Mesendoderm (in vitro differentiated cells): ENCODE measurements around the gene TEX44.
"Not testable (repeated sequence)": the region's sequence is repeated elsewhere in the genome, so short reads cannot be mapped to it uniquely, and the experiment has no call there.

Source experiments
- DNase-seq: peaks from one replicate; pipeline ENCODE4 v3.0.0; 2013
- H2AK5ac ChIP-seq: 2 replicates; pipeline ENCODE4 v1.6.1; 2013; ENCODE audit warnings: low read length, inconsistent platforms
- H2BK120ac ChIP-seq: 2 replicates; pipeline ENCODE4 v1.6.1; 2013; ENCODE audit warnings: low read depth, mild to moderate bottlenecking, low read length, moderate library complexity, mixed read lengths
- H2BK15ac ChIP-seq: replicated peaks from 2 replicates; pipeline ENCODE4 v1.6.1; 2013; ENCODE audit warnings: low read depth, mild to moderate bottlenecking, moderate library complexity
- H2BK5ac ChIP-seq: 2 replicates; pipeline ENCODE4 v1.6.1; 2013; ENCODE audit warnings: low read length, inconsistent platforms
- H3K18ac ChIP-seq: 2 replicates; pipeline ENCODE4 v1.6.1; 2013; ENCODE audit warnings: mild to moderate bottlenecking, low read length, mixed read lengths
- H3K23ac ChIP-seq: one replicate; pipeline ENCODE4 v1.6.1; 2013; ENCODE audit warnings: low read length
- H3K27ac ChIP-seq: 2 replicates; pipeline ENCODE4 v1.5.1; 2013; ENCODE audit warnings: low read depth, mild to moderate bottlenecking, inconsistent platforms, low read length, moderate library complexity
- H3K27me3 ChIP-seq: 2 replicates; pipeline ENCODE4 v1.6.1; 2013; ENCODE audit warnings: low read length, control low read depth, mild to moderate bottlenecking, inconsistent platforms; ENCODE audit not compliant: insufficient read depth, poor library complexity
- H3K36me3 ChIP-seq: 2 replicates; pipeline ENCODE4 v1.6.1; 2013; ENCODE audit warnings: low read length, inconsistent platforms; ENCODE audit not compliant: control insufficient read depth, insufficient read depth
- H3K4ac ChIP-seq: one replicate; pipeline ENCODE4 v1.6.1; 2013; ENCODE audit warnings: low read depth, mild to moderate bottlenecking, low read length, moderate library complexity
- H3K4me1 ChIP-seq: 2 replicates; pipeline ENCODE4 v1.6.1; 2013; ENCODE audit warnings: low read depth, low read length, inconsistent platforms; ENCODE audit not compliant: control insufficient read depth
- H3K4me2 ChIP-seq: 2 replicates; pipeline ENCODE4 v1.6.1; 2013; ENCODE audit warnings: low read length
- H3K4me3 ChIP-seq: 2 replicates; pipeline ENCODE4 v1.5.1; 2013; ENCODE audit warnings: mild to moderate bottlenecking, low read length
- H3K56ac ChIP-seq: one replicate; pipeline ENCODE4 v1.6.1; 2013; ENCODE audit warnings: low read length
- H3K79me1 ChIP-seq: 2 replicates; pipeline ENCODE4 v1.6.1; 2013; ENCODE audit warnings: low read length, inconsistent platforms
- H3K79me2 ChIP-seq: 2 replicates; pipeline ENCODE4 v1.6.1; 2013; ENCODE audit warnings: mild to moderate bottlenecking, low read length; ENCODE audit not compliant: control insufficient read depth, insufficient read depth
- H3K9ac ChIP-seq: 2 replicates; pipeline ENCODE4 v1.6.1; 2013; ENCODE audit warnings: low read length, inconsistent platforms
- H4K5ac ChIP-seq: one replicate; pipeline ENCODE4 v1.6.1; 2013; ENCODE audit warnings: low read length
- H4K8ac ChIP-seq: one replicate; pipeline ENCODE4 v1.6.1; 2013; ENCODE audit warnings: low read depth, mild to moderate bottlenecking, control low read depth, low read length, moderate library complexity
- WGBS: extraction: QIAGEN DNeasy Blood & Tissue Kit; methylation state at CpG from one replicate; pipeline ENCODE4 v1.1.7; 2013; ENCODE audit warnings: low lambda C conversion rate, missing lambda C conversion rate; ENCODE audit not compliant: insufficient coverage; ENCODE audit errors: extremely low coverage; 5-methylcytosine and 5-hydroxymethylcytosine counted together

Gene TEX44

GRCh38 chr2:231549446-231550239, 43.0 kb upstream of the TEX44 start:
- Histone ChIP-seq H3K4ac (no peak overlapping the region), H3K27ac (no peak overlapping the region), H3K23ac (no peak overlapping the region), H3K56ac (no peak overlapping the region), H2BK5ac (no peak overlapping the region), H4K5ac (no peak overlapping the region), H3K4me2 (no peak overlapping the region), H2AK5ac (no peak overlapping the region), H3K79me1 (no peaks in the 10 kb centered on the region), H4K8ac (no peak overlapping the region), H3K4me3 (no peak overlapping the region), H3K9ac (no peak overlapping the region), H3K27me3 (no peaks in the 10 kb centered on the region), H2BK120ac (no peak overlapping the region), H3K36me3 (no peaks in the 10 kb centered on the region), H2BK15ac (no peak overlapping the region), H3K4me1 (no peaks in the 10 kb centered on the region), H3K79me2 (no peaks in the 10 kb centered on the region), H3K18ac (no peak overlapping the region)
- no peak for DNase-seq
- no CpG with 5 or more reads among the region's 13 CpGs for WGBS

GRCh38 chr2:231552752-231553151, 39.9 kb upstream of the TEX44 start:
- H3K4me1 ChIP-seq = no peaks in the 10 kb centered on the region
- H3K4me3 ChIP-seq = no peak overlapping the region
- no peak overlapping the region for H2BK120ac ChIP-seq
- H3K27ac ChIP-seq = no peak overlapping the region
- no peak overlapping the region for H3K23ac ChIP-seq
- H3K36me3 ChIP-seq = no peaks in the 10 kb centered on the region
- H3K56ac ChIP-seq = no peak overlapping the region
- no peak overlapping the region for H4K8ac ChIP-seq
- no peak overlapping the region for H2AK5ac ChIP-seq
- H3K18ac ChIP-seq = no peak overlapping the region
- no peaks in the 10 kb centered on the region for H3K27me3 ChIP-seq
- H3K4me2 ChIP-seq = no peak overlapping the region
- no peak overlapping the region for H3K4ac ChIP-seq
- no peaks in the 10 kb centered on the region for H3K79me2 ChIP-seq
- no peak overlapping the region for H2BK5ac ChIP-seq
- no peak overlapping the region for H4K5ac ChIP-seq
- no peak overlapping the region for H3K9ac ChIP-seq
- no peak for DNase-seq
- no peaks in the 10 kb centered on the region for H3K79me1 ChIP-seq
- H2BK15ac ChIP-seq = no peak overlapping the region

- H2BK120ac ChIP-seq = no peak overlapping the region
- H3K56ac ChIP-seq = no peak overlapping the region
- no peak overlapping the region for H3K18ac ChIP-seq
- H3K36me3 ChIP-seq = no peaks in the 10 kb centered on the region
- no peak overlapping the region for H2AK5ac ChIP-seq
- no peaks in the 10 kb centered on the region for H3K79me1 ChIP-seq
- H3K9ac ChIP-seq = no peak overlapping the region
- H3K4me3 ChIP-seq = no peak overlapping the region
- no peak for DNase-seq
- H2BK15ac ChIP-seq = no peak overlapping the region
- H4K5ac ChIP-seq = no peak overlapping the region
- no peak overlapping the region for H3K4me2 ChIP-seq
- H3K27ac ChIP-seq = no peak overlapping the region
- no peak overlapping the region for H3K23ac ChIP-seq
- no peaks in the 10 kb centered on the region for H3K4me1 ChIP-seq
- no peak overlapping the region for H2BK5ac ChIP-seq
- no peaks in the 10 kb centered on the region for H3K79me2 ChIP-seq
- no peak overlapping the region for H4K8ac ChIP-seq
- H3K4ac ChIP-seq = no peak overlapping the region
- H3K27me3 ChIP-seq = no peaks in the 10 kb centered on the region
- no CpG with 5 or more reads among the region's 8 CpGs for WGBS
These were observed 38.3 kb upstream of the TEX44 start for GRCh38 chr2:231554327-231554726.

GRCh38 chr2:231554748-231555545, 37.7 kb upstream of the TEX44 start:
- H3K9ac ChIP-seq = no peak overlapping the region
- no CpG with 5 or more reads among the region's 14 CpGs for WGBS
- no peak overlapping the region for H4K8ac ChIP-seq

GRCh38 chr2:231556496-231556895, 36.2 kb upstream of the TEX44 start:
- not testable (repeated sequence) for DNase-seq, H4K8ac ChIP-seq, H3K56ac ChIP-seq, H3K79me2 ChIP-seq, H3K79me1 ChIP-seq, H3K23ac ChIP-seq, H3K18ac ChIP-seq, H2BK120ac ChIP-seq, H3K4ac ChIP-seq, H3K36me3 ChIP-seq, H2AK5ac ChIP-seq, H2BK15ac ChIP-seq, H3K4me2 ChIP-seq, H3K27me3 ChIP-seq, H4K5ac ChIP-seq, H3K9ac ChIP-seq, H2BK5ac ChIP-seq, H3K4me3 ChIP-seq, H3K4me1 ChIP-seq, H3K27ac ChIP-seq
- WGBS = no CpG with 5 or more reads among the region's 8 CpGs

More at GRCh38 chr2:231554748-231555545, 37.7 kb upstream of the TEX44 start:
- Histone ChIP-seq H2BK5ac (no peak overlapping the region), H3K36me3 (no peaks in the 10 kb centered on the region), H3K18ac (no peak overlapping the region), H2AK5ac (no peak overlapping the region), H4K5ac (no peak overlapping the region), H3K27me3 (no peaks in the 10 kb centered on the region), H3K4me1 (no peaks in the 10 kb centered on the region), H3K4me2 (no peak overlapping the region), H3K79me1 (no peaks in the 10 kb centered on the region), H3K27ac (no peak overlapping the region), H2BK120ac (no peak overlapping the region), H3K4me3 (no peak overlapping the region), H3K23ac (no peak overlapping the region), H3K4ac (no peak overlapping the region), H3K79me2 (no peaks in the 10 kb centered on the region), H2BK15ac (no peak overlapping the region), H3K56ac (no peak overlapping the region)
- no peak for DNase-seq
